ENCODE results near the gene DCC. TPM values are rescaled to one million over a fixed set of nuclear protein-coding genes. Genes with fewer than 3 reads are reported as not detected.

DCC gene
- total and polyA plus RNA-seq, 2 experiments from 2014 or later: 0.53 to 0.73 TPM

- H3K4me2 ChIP-seq: no peak overlapping the region
- no peaks in the 10 kb centered on the region for H4K20me1 ChIP-seq (replicated peaks; ENCODE audit: insufficient read depth)
- no peaks in the 10 kb centered on the region for H3K27me3 ChIP-seq (ENCODE audit: insufficient read depth)
- no peaks in the 10 kb centered on the region for H3K36me3 ChIP-seq (ENCODE audit: insufficient read depth)
- no peak for DNase-seq (ENCODE audit: low spot score)
- TF ChIP-seq JUNB (IDR thresholded peaks at IDR 0.05; ENCODE audit: unreplicated experiment) (no peak), ETS1 (IDR thresholded peaks at IDR 0.05) (no peak), CTCF (conservative IDR thresholded peaks at IDR 0.05; ENCODE audit: low read depth in 2 of 2) (no peak), CREB1 (CRISPR knock-in tag; IDR thresholded peaks at IDR 0.05; ENCODE audit: low read depth) (no peak), POLR2AphosphoS5 (IDR thresholded peaks at IDR 0.05; ENCODE audit: low read depth) (no peak), REST (IDR thresholded peaks at IDR 0.05; ENCODE audit: unreplicated experiment) (no peak), ZNF331 (CRISPR knock-in tag; IDR thresholded peaks at IDR 0.05; ENCODE audit: low read depth) (no peak)
- Mint-ChIP-seq H3K27ac (no peak overlapping the region), H3K9me3 (no peaks in the 10 kb centered on the region), H3K4me1 (no peaks in the 10 kb centered on the region), H3K4me3 (no peak overlapping the region), H3K27me3 (ENCODE audit: insufficient read depth, low read depth, poor library complexity) (no peaks in the 10 kb centered on the region), H3K36me3 (ENCODE audit: low read depth) (no peaks in the 10 kb centered on the region)
- H3F3A ChIP-seq (replicated peaks; ENCODE audit: low read depth): no peaks in the 10 kb centered on the region
- no peak overlapping the region for H3K27ac ChIP-seq (ENCODE audit: low read depth)
- no peak for ATAC-seq
- H3K4me1 ChIP-seq (ENCODE audit: insufficient read depth): no peaks in the 10 kb centered on the region; the same call in 1 of the 2 replicates
- 0 out of 2 replicates have a peak, but pooled peaks cover 3% of the 10 kb centered on the region for H3K9me2 ChIP-seq (ENCODE audit: insufficient read depth)
- H3K4me3 ChIP-seq: no peak overlapping the region
- no peaks in the 10 kb centered on the region for H3K79me2 ChIP-seq (replicated peaks; ENCODE audit: insufficient read depth)
- 0 out of 2 replicates have a peak overlapping the region, but pooled peaks have one; percentile 16 for H2AFZ ChIP-seq
These were observed 593.4 kb downstream of the DCC start for GRCh38 chr18:52933356-52933755.

- H3K79me2 ChIP-seq (replicated peaks; ENCODE audit: insufficient read depth): no peaks in the 10 kb centered on the region
- H3K27me3 Mint-ChIP-seq (ENCODE audit: insufficient read depth, low read depth, poor library complexity): no peaks in the 10 kb centered on the region
- no peak overlapping the region for H3K4me2 ChIP-seq
- no peaks in the 10 kb centered on the region for H3K36me3 Mint-ChIP-seq (ENCODE audit: low read depth)
- no peak overlapping the region for H2AFZ ChIP-seq
- no peak overlapping the region for H3K4me3 ChIP-seq
- no peaks in the 10 kb centered on the region for H3K36me3 ChIP-seq (ENCODE audit: insufficient read depth)
- H3K9me3 Mint-ChIP-seq: no peaks in the 10 kb centered on the region
- H3F3A ChIP-seq (replicated peaks; ENCODE audit: low read depth): no peaks in the 10 kb centered on the region
- H3K4me1 Mint-ChIP-seq: no peaks in the 10 kb centered on the region
- DNase-seq (ENCODE audit: low spot score) (no peak), ATAC-seq (no peak)
- no peaks in the 10 kb centered on the region; the same call in 1 of the 2 replicates for H3K4me1 ChIP-seq (ENCODE audit: insufficient read depth)
- H3K27me3 ChIP-seq (ENCODE audit: insufficient read depth): no peaks in the 10 kb centered on the region
- H3K4me3 Mint-ChIP-seq: no peak overlapping the region
- no peaks in the 10 kb centered on the region for H3K9me2 ChIP-seq (ENCODE audit: insufficient read depth)
- no peak overlapping the region for H3K27ac ChIP-seq (ENCODE audit: low read depth)
- no peak overlapping the region for H3K27ac Mint-ChIP-seq
- H4K20me1 ChIP-seq (replicated peaks; ENCODE audit: insufficient read depth): no peaks in the 10 kb centered on the region
- no peak for TF ChIP-seq JUNB (IDR thresholded peaks at IDR 0.05; ENCODE audit: unreplicated experiment)
- TF ChIP-seq NANOG (IDR thresholded peaks at IDR 0.05; ENCODE audit: borderline replicate concordance): no peak
- TF ChIP-seq CTCF (conservative IDR thresholded peaks at IDR 0.05; ENCODE audit: low read depth in 2 of 2): no peak
- TF ChIP-seq POLR2AphosphoS5 (IDR thresholded peaks at IDR 0.05; ENCODE audit: low read depth): no peak
- TF ChIP-seq EZH2 (IDR thresholded peaks at IDR 0.05; ENCODE audit: low read depth, unreplicated experiment): no peak
- TF ChIP-seq EZH2phosphoT487 (IDR thresholded peaks at IDR 0.05; ENCODE audit: unreplicated experiment): no peak
- no peak for TF ChIP-seq ZNF331 (CRISPR knock-in tag; IDR thresholded peaks at IDR 0.05; ENCODE audit: low read depth)
- TF ChIP-seq CREB1 (CRISPR knock-in tag; IDR thresholded peaks at IDR 0.05; ENCODE audit: low read depth): no peak
- no peak for TF ChIP-seq REST (IDR thresholded peaks at IDR 0.05; ENCODE audit: unreplicated experiment)
- no peak for TF ChIP-seq STAT1 (IDR thresholded peaks at IDR 0.05; ENCODE audit: unreplicated experiment)
- no peak for TF ChIP-seq ZNF114 (CRISPR knock-in tag; IDR thresholded peaks at IDR 0.05)
These were observed 596.9 kb downstream of the DCC start for GRCh38 chr18:52936931-52937330.

Data from GM23338 (cell line).